HCT116 (cell line): ENCODE measurements around the gene OR8K3.

Experiments
- CEBPB ChIP-seq: IDR thresholded peaks from 2 replicates; pipeline ENCODE4 v1.6.1; 2012; ENCODE audit warnings: low read depth
- CTCF ChIP-seq, 3 experiments: fragments of 200-600 bp in 1 of 3; sonication (generic) in 1 of 3; IDR thresholded peaks in 2 of 3; conservative IDR thresholded peaks in 1 of 3; 2 replicates each; pipeline ENCODE4 v1.5.1; 2012 to 2017; ENCODE audit warnings: low read depth in 2 of 3, low read length in 2 of 3, antibody characterized with exemption in 1 of 3, borderline replicate concordance in 1 of 3, control low read depth in 1 of 3, mild to moderate bottlenecking in 1 of 3, mixed read lengths in 1 of 3, mixed run types in 1 of 3, moderate library complexity in 1 of 3; ENCODE audit not compliant: insufficient read depth in 1 of 3
- EZH2 ChIP-seq: fragments of 200-600 bp; sonication (generic); IDR thresholded peaks from 2 replicates; pipeline ENCODE4 v1.6.1; 2017; ENCODE audit warnings: antibody characterized with exemption, mixed run types
- POLR2A ChIP-seq: IDR thresholded peaks from 2 replicates; pipeline ENCODE4 v1.7.0; 2011; ENCODE audit warnings: borderline replicate concordance; ENCODE audit not compliant: insufficient read depth, insufficient read length; ENCODE audit errors: extremely low read depth
- RAD21 ChIP-seq: IDR thresholded peaks from 2 replicates; pipeline ENCODE4 v1.6.1; 2012; ENCODE audit warnings: low read depth, mild to moderate bottlenecking
- ZFX ChIP-seq: fragments of 450-650 bp; IDR thresholded peaks from 2 replicates; pipeline ENCODE4 v1.6.1; 2017
- ZNF274 ChIP-seq: fragments of 200-500 bp; sonication (Bioruptor generic); IDR thresholded peaks from 2 replicates; pipeline ENCODE4 v1.6.1; 2014; ENCODE audit warnings: mild to moderate bottlenecking, low read depth, low read length, inconsistent platforms

- TF ChIP-seq CTCF (IDR thresholded peaks at IDR 0.05 in 2 of 3, conservative IDR thresholded peaks at IDR 0.05 in 1 of 3; ENCODE audit: borderline replicate concordance in 1 of 3, insufficient read depth in 1 of 3, low read depth in 2 of 3, low read length in 2 of 3) (no peak), POLR2A (no peak), CEBPB (no peak), ZFX (no peak), EZH2 (no peak), RAD21 (no peak), ZNF274 (no peak)
Observed at GRCh38 chr11:56273854-56274253, 41.1 kb upstream of the OR8K3 start, which contains the start of gene OR5T1.
